HG03064 (cell line): Measurements from ENCODE around the gene CCDC144A.
"Not testable (repeated sequence)": the region's sequence is repeated elsewhere in the genome, so short reads cannot be mapped to it uniquely, and the experiment has no call there.

Experiments
- ATAC-seq: cut with Tn5 transposase; IDR thresholded peaks from one replicate; pipeline ENCODE4 v1.9.1; 2021; ENCODE audit warnings: low read depth; ENCODE audit not compliant: unreplicated experiment

Gene CCDC144A

DNA sequence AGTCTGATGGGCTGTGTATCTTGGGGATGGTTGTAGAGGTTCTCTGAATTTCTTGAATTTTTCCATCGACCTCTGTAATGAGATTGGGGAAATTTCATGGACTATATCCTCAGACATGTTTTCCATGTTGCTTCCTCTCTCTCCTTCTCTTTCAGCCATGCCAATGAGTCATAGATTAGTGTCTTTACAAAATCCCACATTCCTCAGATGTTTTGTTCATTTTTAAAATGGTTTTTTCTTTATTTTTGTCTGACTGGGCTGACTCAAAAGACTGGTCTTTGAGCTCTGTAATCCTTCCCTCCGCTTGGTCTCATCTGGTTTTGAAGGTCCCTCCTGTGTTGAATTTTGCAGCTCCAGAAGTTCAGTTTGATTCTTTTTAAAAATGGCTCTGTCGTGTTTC is 60.5 kb downstream of the CCDC144A start:
- ATAC-seq, result not testable (repeated sequence)

DNA sequence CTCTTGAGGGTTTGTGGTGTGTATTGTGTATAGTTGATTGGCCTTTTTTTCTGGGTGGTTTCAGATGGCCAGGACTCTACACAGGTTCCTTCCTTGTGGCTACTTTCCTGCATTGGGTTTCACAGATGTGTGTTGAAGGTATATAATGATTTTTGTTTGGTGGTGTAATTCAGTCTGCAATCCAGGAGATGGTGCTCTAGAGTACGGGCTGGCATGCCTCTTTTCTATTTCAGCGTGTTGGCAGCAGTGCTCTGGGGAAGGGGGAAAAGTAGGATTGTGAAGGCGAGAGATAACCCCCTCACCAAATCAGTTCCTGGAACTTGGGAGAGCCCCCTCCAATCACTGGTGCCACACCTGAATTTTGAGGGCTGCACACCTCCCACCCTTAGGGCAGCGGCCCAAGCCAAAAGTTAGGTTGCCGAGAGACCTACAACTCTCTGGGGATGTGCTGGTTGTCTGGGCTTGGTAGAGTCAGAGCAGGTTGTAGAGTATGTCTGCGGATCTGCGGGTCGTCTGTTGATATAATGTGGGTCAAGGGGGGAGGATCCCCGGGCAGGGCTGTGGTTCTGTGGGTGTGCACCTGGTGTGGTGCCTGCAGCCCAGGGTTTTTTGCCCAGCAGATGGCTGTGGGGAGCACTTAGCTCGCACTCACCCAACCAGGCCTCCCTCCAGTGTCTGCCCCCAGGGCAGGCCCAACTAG is 61.3 kb downstream of the CCDC144A start:
- ATAC-seq, result not testable (repeated sequence)

DNA sequence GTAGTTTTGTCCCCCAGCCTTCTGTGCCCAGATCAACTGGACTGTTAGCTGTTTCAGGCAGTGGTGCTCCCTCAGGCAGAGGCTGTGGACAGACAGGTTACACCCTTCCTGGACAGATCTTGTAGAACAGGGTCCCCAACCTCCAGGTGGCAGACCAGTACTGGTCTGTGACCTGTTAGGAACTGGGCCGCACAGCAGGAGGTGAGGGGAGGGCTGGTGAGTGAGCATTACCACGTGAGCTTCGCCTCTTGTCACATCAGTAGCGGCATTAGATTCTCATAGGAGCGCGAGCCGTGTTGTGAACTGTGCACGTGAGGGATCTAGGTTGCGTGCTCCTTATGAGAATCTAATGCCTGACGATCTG is 61.9 kb downstream of the CCDC144A start:
- ATAC-seq, result not testable (repeated sequence)

- ATAC-seq, result not testable (repeated sequence)
Measured at GRCh38 chr17:16757520-16757919, 67.5 kb downstream of the CCDC144A start.

GRCh38 chr17:16758177-16758576 is 68.1 kb downstream of the CCDC144A start:
- not testable (repeated sequence) for ATAC-seq

DNA sequence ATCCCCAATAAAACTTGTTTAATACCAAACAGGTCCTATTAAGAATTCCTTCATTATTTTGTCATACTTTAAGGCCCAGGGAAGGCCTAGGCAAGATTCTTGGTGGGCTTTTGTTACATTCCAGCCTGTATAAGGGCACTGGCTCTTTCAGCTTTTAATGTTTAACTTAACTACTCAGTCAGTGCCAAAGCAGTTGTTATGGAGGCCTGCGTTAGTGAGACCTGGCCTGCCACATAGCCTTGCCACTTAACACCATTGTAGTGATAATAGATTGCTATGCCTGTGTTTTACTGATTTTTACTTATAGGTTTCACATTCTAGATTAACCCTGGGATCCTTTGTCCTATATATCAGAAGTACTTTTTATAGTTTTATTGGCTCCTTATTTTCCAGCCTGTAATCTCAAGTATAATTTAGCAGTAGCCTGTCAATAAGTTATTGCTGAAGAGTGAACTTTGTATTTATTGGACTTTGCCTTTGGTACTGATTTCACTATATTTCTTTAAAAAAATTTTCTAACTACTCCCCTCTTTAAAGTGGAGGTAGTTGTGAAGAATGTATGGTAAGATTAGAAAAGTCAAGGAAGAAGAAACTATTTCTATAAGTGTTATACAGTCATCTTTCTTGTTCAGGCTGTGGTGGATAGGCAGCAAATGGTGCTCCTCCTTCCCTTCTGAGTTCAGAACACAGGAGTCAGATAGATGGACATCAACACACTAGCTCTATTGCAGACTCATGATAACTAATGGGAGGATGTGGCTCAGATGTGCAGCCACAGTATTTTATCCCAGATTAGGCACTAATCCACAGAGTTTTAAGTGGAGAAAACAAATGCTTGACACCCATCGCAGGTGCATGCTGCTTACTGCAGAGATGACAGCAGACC is 78.5 kb downstream of the CCDC144A start:
- ATAC-seq, result not testable (repeated sequence)

- not testable (repeated sequence) for ATAC-seq
Measured at GRCh38 chr17:16772394-16773145, 82.5 kb downstream of the CCDC144A start.

DNA sequence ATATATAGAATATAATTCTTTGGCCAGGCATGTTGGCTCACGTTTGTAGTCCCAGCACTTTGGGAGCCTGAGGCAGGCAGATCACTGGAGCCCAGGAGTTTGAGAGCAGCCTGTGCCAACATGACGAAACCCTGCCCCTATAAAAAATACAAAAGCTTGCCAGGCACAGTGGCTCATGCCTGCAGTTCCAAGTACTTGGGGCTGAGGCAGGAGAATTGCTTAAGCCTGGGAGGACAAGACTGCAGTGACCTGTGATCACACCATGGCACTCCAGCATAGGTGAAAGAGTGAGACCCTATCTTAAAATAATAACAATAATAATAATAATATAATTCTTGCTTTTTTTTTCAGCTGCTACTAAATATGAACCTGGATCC is 83.1 kb downstream of the CCDC144A start:
- ATAC-seq, result not testable (repeated sequence)

GRCh38 chr17:16787851-16788250 is 97.8 kb downstream of the CCDC144A start:
- ATAC-seq, result not testable (repeated sequence)

- ATAC-seq, result not testable (repeated sequence)
Measured at GRCh38 chr17:16788889-16789536, 99.0 kb downstream of the CCDC144A start.

DNA sequence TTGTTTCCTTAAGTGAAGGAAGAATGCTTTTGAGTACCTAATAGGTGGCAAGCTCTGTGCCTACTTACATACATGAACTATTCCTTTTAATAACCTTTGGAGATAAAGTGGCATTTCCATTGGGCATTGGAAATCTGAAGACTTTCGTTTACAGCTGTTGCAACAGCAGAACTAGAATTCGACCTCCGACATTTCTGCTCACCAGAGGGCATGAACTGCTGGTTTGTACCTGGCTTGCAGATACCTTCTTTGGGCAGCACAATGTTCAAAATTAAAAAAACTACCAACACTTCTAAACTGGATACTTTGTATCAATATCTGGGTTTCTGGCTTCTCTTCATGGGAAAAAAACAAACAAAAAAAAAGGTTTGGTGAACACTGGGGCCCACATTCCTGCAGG is 99.6 kb downstream of the CCDC144A start:
- ATAC-seq, result not testable (repeated sequence)

- not testable (repeated sequence) for ATAC-seq
Measured at GRCh38 chr17:16790313-16790871, 100.4 kb downstream of the CCDC144A start.

DNA sequence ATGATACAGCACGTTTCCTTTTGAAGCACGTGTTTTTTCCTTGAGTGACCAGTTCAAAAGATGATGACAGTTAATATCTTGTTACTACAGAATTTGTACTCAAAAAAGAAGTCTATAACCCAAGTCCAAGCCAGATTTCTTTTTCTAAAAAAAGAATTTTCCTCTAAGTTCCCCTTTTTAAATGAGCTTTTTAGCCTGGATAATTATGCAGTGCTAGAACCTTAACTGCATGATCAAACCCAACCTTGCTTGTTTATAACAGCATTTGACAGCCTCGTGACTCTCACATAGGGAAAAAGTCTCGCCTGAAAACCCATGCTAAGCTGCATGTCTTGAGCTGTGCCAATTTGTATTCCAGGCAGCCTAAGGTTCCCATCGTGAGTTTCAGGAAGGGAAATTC is 104.2 kb downstream of the CCDC144A start:
- not testable (repeated sequence) for ATAC-seq

GRCh38 chr17:16795894-16796293 is 105.9 kb downstream of the CCDC144A start:
- not testable (repeated sequence) for ATAC-seq

GRCh38 chr17:16804851-16805250 is 114.8 kb downstream of the CCDC144A start:
- ATAC-seq, result not testable (repeated sequence)

DNA sequence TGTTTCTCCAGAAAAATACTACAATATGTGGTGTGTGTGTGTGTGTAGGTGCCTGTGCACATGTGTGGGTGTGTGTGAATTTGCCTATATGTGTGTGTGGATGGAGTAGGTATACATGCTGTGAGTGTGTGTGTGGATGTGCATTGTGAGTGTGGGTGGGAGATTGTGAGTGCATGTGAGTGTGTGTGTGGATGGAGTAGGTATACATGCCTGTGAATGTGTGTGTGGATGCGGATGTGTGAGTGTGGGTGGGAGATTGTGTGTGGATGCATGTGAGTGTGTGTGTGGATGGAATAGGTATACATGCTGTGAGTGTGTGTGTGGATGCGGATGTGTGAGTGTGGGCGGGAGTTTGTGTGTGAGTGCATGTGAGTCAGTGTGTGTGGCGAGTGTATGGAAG is 116.6 kb downstream of the CCDC144A start:
- not testable (repeated sequence) for ATAC-seq

- not testable (repeated sequence) for ATAC-seq
Measured at GRCh38 chr17:16807620-16808019, 117.6 kb downstream of the CCDC144A start.

GRCh38 chr17:16810236-16810635 is 120.2 kb downstream of the CCDC144A start:
- not testable (repeated sequence) for ATAC-seq

DNA sequence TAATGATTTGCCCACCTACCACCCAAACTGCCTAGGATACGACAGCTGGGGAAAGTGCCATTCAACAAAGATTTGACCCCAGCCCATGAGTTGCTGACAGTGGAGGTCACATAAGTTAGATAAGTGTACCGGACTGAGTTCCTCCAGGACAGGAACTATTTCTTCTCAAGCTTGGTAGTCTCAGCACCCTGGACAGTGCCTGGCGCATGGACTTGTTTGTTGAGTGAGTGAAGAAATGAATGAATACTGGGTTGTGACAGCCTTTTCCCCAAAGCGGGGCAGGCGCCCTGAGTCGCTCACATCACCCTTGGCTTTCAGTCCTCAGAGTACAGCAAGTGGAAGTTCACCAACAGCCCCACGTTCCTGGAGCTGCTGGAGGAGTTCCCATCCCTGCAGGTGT is 122.1 kb downstream of the CCDC144A start:
- not testable (repeated sequence) for ATAC-seq

DNA sequence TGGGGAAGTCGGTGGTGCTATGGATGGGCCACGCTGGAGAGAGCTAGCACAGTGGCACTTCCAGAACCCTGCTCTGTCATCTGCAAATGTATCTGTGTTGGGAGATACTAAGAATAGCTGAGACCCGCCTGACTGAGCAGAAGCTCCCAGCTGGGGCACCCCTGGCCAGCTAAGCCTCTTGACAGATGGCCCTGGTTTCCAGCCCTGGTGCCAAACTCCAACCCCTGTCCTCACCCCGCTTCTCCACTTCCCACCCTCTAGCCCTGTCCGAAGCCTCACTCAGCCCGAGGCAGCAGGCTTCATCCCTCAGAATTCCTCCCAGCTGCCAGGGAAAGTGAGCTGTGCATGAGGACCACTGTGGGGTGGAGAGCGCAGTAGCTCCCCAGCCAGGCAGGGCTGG is 124.4 kb downstream of the CCDC144A start:
- no peak for ATAC-seq
